Astrocyte of the cerebellum (primary cell): ENCODE data around the gene F10.

Experiments used
- DNase-seq: peaks from one replicate; pipeline ENCODE4 v3.0.0-alpha.2; 2011; ENCODE audit warnings: low read depth
- H3K4me3 ChIP-seq: 2 replicates; pipeline ENCODE4 v1.5.1; 2011; ENCODE audit warnings: mild to moderate bottlenecking, low read depth, low read length, moderate library complexity
- CTCF ChIP-seq: IDR thresholded peaks from 2 replicates; pipeline ENCODE4 v1.5.1; 2012; ENCODE audit warnings: low read length, low read depth, moderate library complexity, mild to moderate bottlenecking; ENCODE audit errors: missing control alignments
- in situ Hi-C: cut with HindIII; loops from 2 replicates; pipeline ENCODE4 v1.10.0; 2017; ENCODE audit warnings: low sequenced_read_pairs

Gene F10

GRCh38 chr13:113172419-113172926, 49.9 kb downstream of the F10 start:
- DNase-seq = no peak
- TF ChIP-seq CTCF = no peak
- no peak overlapping the region for H3K4me3 ChIP-seq
- in situ Hi-C loops = no loop called here

- no peak for DNase-seq
- in situ Hi-C loops = no loop called here
- H3K4me3 ChIP-seq = no peak overlapping the region
- TF ChIP-seq CTCF = no peak
Measured at GRCh38 chr13:113176280-113176679, 53.7 kb downstream of the F10 start.

- in situ Hi-C loops = no loop called here
- no peak for DNase-seq
- no peak overlapping the region for H3K4me3 ChIP-seq
- no peak for TF ChIP-seq CTCF
Measured at GRCh38 chr13:113176822-113177221, 54.2 kb downstream of the F10 start.

- no peak for TF ChIP-seq CTCF
- no peak overlapping the region for H3K4me3 ChIP-seq
- in situ Hi-C loops = no loop called here
- DNase-seq = peak; percentile 84
Measured at GRCh38 chr13:113178070-113178895, 55.7 kb downstream of the F10 start.

GRCh38 chr13:113178896-113179167, 56.2 kb downstream of the F10 start:
- DNase-seq = no peak
- no peak for TF ChIP-seq CTCF
- in situ Hi-C loops = no loop called here
- H3K4me3 ChIP-seq = no peak overlapping the region

- DNase-seq = peak; percentile 54
- H3K4me3 ChIP-seq = no peak overlapping the region
- in situ Hi-C loops = no loop called here
- no peak for TF ChIP-seq CTCF
Measured at GRCh38 chr13:113179374-113180230, 57.0 kb downstream of the F10 start.
